Chondrocyte (in vitro differentiated cells): Measurements from ENCODE around the gene SLC7A6OS. TPM values are rescaled to one million over a fixed set of nuclear protein-coding genes. Genes with fewer than 3 reads are reported as not detected.

Source experiments
- DNase-seq: peaks from one replicate; pipeline ENCODE4 v3.0.0; 2021; ENCODE audit warnings: mixed read lengths, low spot score
- H3K27ac Mint-ChIP-seq: one replicate; pipeline ENCODE4 v1.8.0; 2021; ENCODE audit warnings: mild to moderate bottlenecking, moderate library complexity, mixed read lengths; ENCODE audit not compliant: unreplicated experiment
- H3K27me3 Mint-ChIP-seq: 2 replicates; pipeline ENCODE4 v1.8.0; 2021; ENCODE audit warnings: low read depth, mixed read lengths
- H3K36me3 Mint-ChIP-seq: 2 replicates; pipeline ENCODE4 v1.8.0; 2021; ENCODE audit warnings: low read depth, mixed read lengths
- H3K4me1 Mint-ChIP-seq: 2 replicates; pipeline ENCODE4 v1.8.0; 2021; ENCODE audit warnings: low read depth, mild to moderate bottlenecking, mixed read lengths
- H3K4me3 Mint-ChIP-seq: one replicate; pipeline ENCODE4 v1.8.0; 2021; ENCODE audit warnings: mild to moderate bottlenecking, moderate library complexity, mixed read lengths; ENCODE audit not compliant: unreplicated experiment
- H3K9me3 Mint-ChIP-seq: 2 replicates; pipeline ENCODE4 v1.8.0; 2021; ENCODE audit warnings: low read depth, mixed read lengths
- CTCF ChIP-seq: fragments of 200-600 bp; sonication (generic); IDR thresholded peaks from 2 replicates; pipeline ENCODE4 v1.5.0; 2021; ENCODE audit warnings: antibody characterized with exemption, mild to moderate bottlenecking, moderate library complexity
- total RNA-seq: library from RNA; stranded (reverse); gene quantifications from 3 replicates; pipeline ENCODE4 v1.2.1, GENCODE V29; 2021

Gene SLC7A6OS
- total RNA-seq, 1 donor from 2014 or later: 9.5 TPM

GRCh38 chr16:68324780-68325357, 14.1 kb upstream of the SLC7A6OS start:
- peaks cover 5% of the 10 kb centered on the region for H3K4me1 Mint-ChIP-seq
- peaks cover 11% of the 10 kb centered on the region for H3K36me3 Mint-ChIP-seq
- H3K4me3 Mint-ChIP-seq: no peak overlapping the region
- no peaks in the 10 kb centered on the region for H3K27me3 Mint-ChIP-seq
- no peaks in the 10 kb centered on the region for H3K9me3 Mint-ChIP-seq
- no peak for TF ChIP-seq CTCF
- H3K27ac Mint-ChIP-seq: no peak overlapping the region
- DNase-seq: no peak

GRCh38 chr16:68324336-68324735, 13.6 kb upstream of the SLC7A6OS start:
- Mint-ChIP-seq H3K27ac (no peak overlapping the region), H3K27me3 (no peaks in the 10 kb centered on the region), H3K36me3 (peaks cover 11% of the 10 kb centered on the region), H3K4me1 (peaks cover 5% of the 10 kb centered on the region), H3K4me3 (no peak overlapping the region), H3K9me3 (no peaks in the 10 kb centered on the region)
- TF ChIP-seq CTCF: no peak
- no peak for DNase-seq

DNA sequence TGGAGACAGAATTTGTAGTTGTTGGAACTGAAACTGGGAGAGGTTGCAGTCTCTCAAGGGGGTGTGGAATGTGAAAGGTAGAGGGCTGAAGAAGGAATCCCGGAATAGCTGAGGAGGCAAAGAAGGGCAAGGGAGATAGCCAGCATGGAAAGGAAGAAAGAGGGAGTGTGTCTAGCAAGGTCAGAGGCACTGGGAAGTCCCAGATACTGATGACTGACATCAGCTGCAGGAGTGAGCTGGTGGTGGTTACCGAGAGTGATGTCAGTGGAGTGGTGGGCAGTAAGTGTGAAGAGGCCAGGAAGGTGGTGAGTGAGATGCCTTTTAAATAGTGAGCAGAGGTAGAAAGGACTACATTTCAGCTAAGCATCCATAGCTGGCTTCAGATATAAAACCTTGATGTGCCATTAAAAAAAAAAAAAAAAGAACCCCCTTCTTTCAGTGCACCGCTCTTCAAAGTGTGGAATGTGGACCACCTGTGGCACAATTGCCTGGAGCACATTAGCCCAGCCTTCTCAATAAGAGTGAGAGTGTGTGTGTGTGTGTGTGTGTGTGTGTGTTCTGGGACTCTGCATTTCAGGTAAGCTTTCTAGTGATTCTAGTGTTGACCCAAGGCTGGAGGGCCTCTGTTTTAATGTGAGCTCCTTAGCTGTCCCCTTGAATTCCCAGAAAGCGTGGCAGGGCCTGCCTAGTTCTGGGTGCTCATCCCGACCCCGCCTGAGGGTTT, 8.6 kb upstream of the SLC7A6OS start:
- Mint-ChIP-seq H3K27ac (no peak overlapping the region), H3K27me3 (no peaks in the 10 kb centered on the region), H3K4me1 (no peaks in the 10 kb centered on the region), H3K9me3 (no peaks in the 10 kb centered on the region), H3K4me3 (no peak overlapping the region), H3K36me3 (peaks cover 17% of the 10 kb centered on the region)
- DNase-seq: no peak
- no peak for TF ChIP-seq CTCF

GRCh38 chr16:68313116-68313515, 2.4 kb upstream of the SLC7A6OS start:
- no peak for TF ChIP-seq CTCF
- Mint-ChIP-seq H3K36me3 (peaks cover 9% of the 10 kb centered on the region), H3K27me3 (no peaks in the 10 kb centered on the region), H3K27ac (no peak overlapping the region), H3K4me1 (peaks cover 22% of the 10 kb centered on the region), H3K4me3 (no peak overlapping the region), H3K9me3 (no peaks in the 10 kb centered on the region)
- DNase-seq: no peak

DNA sequence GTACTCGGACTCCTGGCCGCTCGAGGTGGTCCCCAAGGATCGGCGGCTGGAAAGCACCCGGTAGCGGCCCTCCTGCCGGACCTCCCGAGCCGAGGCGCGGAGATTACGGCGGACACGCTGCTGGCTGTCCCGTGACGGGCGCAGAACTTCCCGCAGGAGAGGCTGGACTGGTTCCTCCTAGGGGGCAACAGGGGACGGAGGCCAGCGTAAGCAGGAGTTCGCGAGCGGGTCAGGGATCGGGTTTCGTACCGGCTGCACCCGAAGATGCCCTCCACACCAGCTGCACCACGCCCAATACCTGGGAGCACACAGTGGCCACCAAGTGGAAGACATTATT, 341 bp downstream of the SLC7A6OS start:
- Mint-ChIP-seq H3K36me3 (peaks cover 7% of the 10 kb centered on the region), H3K4me1 (peaks cover 22% of the 10 kb centered on the region), H3K27ac (peak overlapping the region; percentile 96), H3K4me3 (peak overlapping the region; percentile 94), H3K9me3 (no peaks in the 10 kb centered on the region), H3K27me3 (no peaks in the 10 kb centered on the region)
- no peak for TF ChIP-seq CTCF
- DNase-seq: no peak
